Common myeloid progenitor, CD34-positive (primary cell): ENCODE measurements around the gene SLC25A43.
"Not testable (repeated sequence)": the region's sequence is repeated elsewhere in the genome, so short reads cannot be mapped to it uniquely, and the experiment has no call there.

ENCODE experiments used
- CTCF ChIA-PET: fragments of 350-600 bp; sonication (Branson Sonifier 250); formaldehyde crosslinking; loops from one replicate; lab custom pipeline; 2021; ENCODE audit warnings: antibody characterized with exemption; lab: Charles Lee
- POLR2A ChIA-PET: fragments of 350-600 bp; sonication (Branson Sonifier 250); formaldehyde crosslinking; loops from one replicate; lab custom pipeline; 2021; ENCODE audit warnings: antibody characterized with exemption; lab: Charles Lee
- DNase-seq, 3 donors: peaks; one replicate each; pipeline versions ENCODE4 v3.0.0 to v3.0.0-alpha.2; 2013
- H3K27ac ChIP-seq, 2 experiments: 1 replicate in 1 of 2; 2 replicates in 1 of 2; pipeline ENCODE4 v1.7.0; 2013; ENCODE audit warnings: inconsistent platforms in 2 of 2, low read length in 2 of 2, mild to moderate bottlenecking in 2 of 2, low read depth in 1 of 2, moderate library complexity in 1 of 2; ENCODE audit not compliant: severe bottlenecking in 2 of 2, insufficient read depth in 1 of 2, poor library complexity in 1 of 2
- H3K27me3 ChIP-seq, 5 experiments: replicated peaks in 2 of 5; 1 replicate in 3 of 5; 2 replicates in 2 of 5; pipeline versions ENCODE4 v1.6.1 to v1.7.0; 2013; ENCODE audit warnings: low read length in 4 of 5, mild to moderate bottlenecking in 2 of 5, moderate library complexity in 2 of 5, inconsistent platforms in 1 of 5; ENCODE audit not compliant: insufficient read depth in 5 of 5, control insufficient read depth in 4 of 5
- H3K36me3 ChIP-seq, 4 experiments: 1 replicate in 2 of 4; 2 replicates in 2 of 4; pipeline versions ENCODE4 v1.6.1 to v1.7.0; 2013; ENCODE audit warnings: low read length in 3 of 4, control low read depth in 1 of 4, mild to moderate bottlenecking in 1 of 4; ENCODE audit not compliant: control insufficient read depth in 4 of 4, insufficient read depth in 4 of 4
- H3K4me1 ChIP-seq, 4 experiments: 1 replicate in 3 of 4; 2 replicates in 1 of 4; pipeline versions ENCODE4 v1.6.1 to v1.7.1; 2013; ENCODE audit warnings: low read length in 3 of 4, mild to moderate bottlenecking in 3 of 4, control low read depth in 1 of 4, inconsistent platforms in 1 of 4, moderate library complexity in 1 of 4; ENCODE audit not compliant: control insufficient read depth in 4 of 4, insufficient read depth in 4 of 4; ENCODE audit errors: control extremely low read depth in 1 of 4
- H3K4me3 ChIP-seq, 7 experiments: 1 replicate in 4 of 7; 2 replicates in 3 of 7; pipeline versions ENCODE4 v1.5.1 to v1.7.0; 2013; ENCODE audit warnings: mild to moderate bottlenecking in 7 of 7, low read length in 6 of 7, moderate library complexity in 6 of 7, inconsistent platforms in 2 of 7, low read depth in 2 of 7, control low read depth in 1 of 7; ENCODE audit not compliant: insufficient read depth in 4 of 7, control insufficient read depth in 1 of 7; ENCODE audit errors: extremely low read depth in 1 of 7
- H3K9me3 ChIP-seq, 5 experiments: 1 replicate in 4 of 5; 2 replicates in 1 of 5; pipeline versions ENCODE4 v1.6.1 to v1.7.1; 2013; ENCODE audit warnings: low read length in 4 of 5, mild to moderate bottlenecking in 2 of 5, inconsistent platforms in 1 of 5, low read depth in 1 of 5, moderate library complexity in 1 of 5; ENCODE audit not compliant: control insufficient read depth in 4 of 5, insufficient read depth in 2 of 5; ENCODE audit errors: control extremely low read depth in 1 of 5
- WGBS: methylation state at CpG from one replicate; pipeline ENCODE4 v1.1.5; 2013; ENCODE audit not compliant: insufficient coverage; 5-methylcytosine and 5-hydroxymethylcytosine counted together

The SLC25A43 gene

DNA sequence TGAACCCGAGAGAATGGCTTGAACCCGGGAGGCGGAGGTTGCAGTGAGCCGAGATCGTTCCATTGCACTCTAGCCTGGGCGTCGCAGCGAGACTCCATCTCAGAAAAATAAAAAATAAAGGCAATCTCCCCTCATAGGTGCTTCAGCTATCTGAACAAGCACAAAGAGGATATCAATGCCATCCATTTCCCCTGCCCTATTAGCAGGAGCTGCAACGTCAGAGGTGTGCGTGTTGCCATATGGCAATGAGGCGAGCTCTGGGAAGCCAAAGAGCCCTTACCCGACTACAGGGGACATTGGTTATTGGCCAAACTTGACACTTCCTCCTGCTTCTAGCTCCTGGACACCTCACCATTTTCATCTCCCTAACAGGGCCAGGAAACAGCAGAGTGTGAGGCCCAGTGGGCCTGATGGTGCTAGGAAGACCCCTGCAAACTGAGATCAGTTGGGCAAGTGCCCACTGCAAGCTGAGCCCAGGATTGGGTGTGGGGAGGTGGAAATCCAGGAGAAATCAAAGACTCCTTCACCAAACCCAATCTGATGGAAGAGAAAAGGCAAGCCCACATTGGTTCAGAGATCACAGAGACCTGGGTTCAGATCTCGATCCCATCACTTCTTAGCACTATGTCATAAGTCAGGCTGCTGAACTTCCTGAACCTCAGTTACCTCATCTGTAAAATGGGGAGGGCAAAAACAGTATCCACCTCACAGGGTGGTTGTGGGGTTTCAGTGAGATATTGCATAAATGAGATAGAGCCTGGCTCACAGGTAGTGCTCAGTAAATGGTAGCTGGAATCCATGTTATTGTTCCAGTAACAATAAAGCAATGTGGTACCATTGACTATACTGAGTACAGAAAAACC is 90.3 kb downstream of the SLC25A43 start:
- ChIA-PET CTCF (interaction anchor here (0.6 to 7.3 kb wide), 8 partner anchors 8 to 69 kb away, joined by 3 to 56 read pairs (median 5); no protein-coding TSS in a partner anchor), POLR2A (interaction anchor here (0.6 kb wide), 1 partner anchor 409 kb away, joined by 3 read pairs; no protein-coding TSS in a partner anchor)
- DNase-seq = no peak
- no peaks in the 10 kb centered on the region for H3K9me3 ChIP-seq
- H3K27me3 ChIP-seq = no peaks in the 10 kb centered on the region
- H3K4me3 ChIP-seq = no peak overlapping the region
- H3K4me1 ChIP-seq = no peaks in the 10 kb centered on the region
- no peaks in the 10 kb centered on the region for H3K36me3 ChIP-seq
- WGBS = 83% methylated on average over 12 of the region's 13 CpGs
- no peak overlapping the region for H3K27ac ChIP-seq

DNA sequence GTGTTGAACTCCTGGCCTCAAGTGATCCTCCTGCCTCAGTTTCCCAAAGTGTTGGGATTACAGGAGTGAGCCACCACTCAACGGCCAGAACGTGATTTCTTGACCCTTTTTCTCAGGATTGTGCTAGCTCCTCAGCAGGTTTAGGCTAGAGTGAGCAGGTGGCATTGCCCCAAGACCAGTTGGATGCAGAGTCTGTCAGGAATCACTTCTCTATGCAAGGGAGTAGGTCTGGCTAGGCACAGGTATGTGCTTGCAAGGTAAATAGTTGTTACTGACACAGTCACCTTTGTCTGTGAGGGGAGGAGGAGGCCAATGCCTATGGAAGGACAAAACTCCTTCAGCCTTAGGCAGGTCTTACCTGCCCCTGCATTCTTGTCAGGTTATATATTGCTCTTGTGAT is 93.3 kb downstream of the SLC25A43 start:
- H3K36me3 ChIP-seq = no peaks in the 10 kb centered on the region
- no peaks in the 10 kb centered on the region for H3K27me3 ChIP-seq
- peaks cover 5 to 17% (median 14%) of the 10 kb centered on the region in 4 experiments for H3K4me1 ChIP-seq
- H3K9me3 ChIP-seq = no peaks in the 10 kb centered on the region
- H3K27ac ChIP-seq = no peak overlapping the region
- ChIA-PET POLR2A (no interaction called here), CTCF (interaction anchor here (1.7 to 7.3 kb wide), 3 partner anchors 9 to 19 kb away, joined by 4 to 56 read pairs (median 15); no protein-coding TSS in a partner anchor)
- no peak overlapping the region for H3K4me3 ChIP-seq
- DNase-seq = no peak
- 72% methylated on average over 2 of the region's 2 CpGs for WGBS

DNA sequence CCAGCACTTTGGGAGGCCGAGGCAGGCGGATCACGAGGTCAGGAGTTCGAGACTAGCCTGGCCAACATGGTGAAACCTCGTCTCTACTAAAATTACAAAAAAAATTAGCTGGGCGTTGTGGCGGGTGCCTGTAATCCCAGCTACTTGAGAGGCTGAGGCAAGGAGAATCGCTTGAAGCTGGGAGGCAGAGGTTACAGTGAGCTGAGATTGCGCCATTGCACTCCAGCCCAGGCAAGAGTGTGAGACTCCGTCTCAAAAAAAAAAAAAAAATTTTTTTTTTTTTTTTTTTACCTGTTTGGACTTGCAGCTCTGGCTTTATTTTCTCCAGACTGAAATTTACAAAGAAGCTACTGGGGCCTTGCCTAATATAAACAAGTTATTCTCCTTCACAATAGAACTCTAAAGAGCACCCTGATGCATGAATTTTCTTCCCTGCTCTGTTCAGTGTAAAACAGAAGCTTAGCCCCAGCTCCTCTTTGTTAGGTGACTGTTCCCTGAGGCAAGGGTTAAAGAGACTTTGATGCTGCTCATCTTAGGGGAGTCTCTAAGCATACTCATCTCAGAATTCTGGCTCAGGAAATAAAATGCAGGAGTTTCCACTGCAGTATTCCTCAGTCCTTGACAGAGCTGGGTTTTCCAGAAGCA is 94.8 kb downstream of the SLC25A43 start:
- H3K4me3 ChIP-seq, DNase-seq, POLR2A ChIA-PET, H3K36me3 ChIP-seq, H3K9me3 ChIP-seq, H3K27ac ChIP-seq, H3K27me3 ChIP-seq: not testable (repeated sequence)
- peaks cover 5 to 18% (median 15%) of the 10 kb centered on the region in 4 experiments for H3K4me1 ChIP-seq
- 88% methylated on average over 10 of the region's 10 CpGs for WGBS
- CTCF ChIA-PET = interaction anchor here (0.6 to 1.1 kb wide), 3 partner anchors 9 to 17 kb away, joined by 3 read pairs; no protein-coding TSS in a partner anchor

DNA sequence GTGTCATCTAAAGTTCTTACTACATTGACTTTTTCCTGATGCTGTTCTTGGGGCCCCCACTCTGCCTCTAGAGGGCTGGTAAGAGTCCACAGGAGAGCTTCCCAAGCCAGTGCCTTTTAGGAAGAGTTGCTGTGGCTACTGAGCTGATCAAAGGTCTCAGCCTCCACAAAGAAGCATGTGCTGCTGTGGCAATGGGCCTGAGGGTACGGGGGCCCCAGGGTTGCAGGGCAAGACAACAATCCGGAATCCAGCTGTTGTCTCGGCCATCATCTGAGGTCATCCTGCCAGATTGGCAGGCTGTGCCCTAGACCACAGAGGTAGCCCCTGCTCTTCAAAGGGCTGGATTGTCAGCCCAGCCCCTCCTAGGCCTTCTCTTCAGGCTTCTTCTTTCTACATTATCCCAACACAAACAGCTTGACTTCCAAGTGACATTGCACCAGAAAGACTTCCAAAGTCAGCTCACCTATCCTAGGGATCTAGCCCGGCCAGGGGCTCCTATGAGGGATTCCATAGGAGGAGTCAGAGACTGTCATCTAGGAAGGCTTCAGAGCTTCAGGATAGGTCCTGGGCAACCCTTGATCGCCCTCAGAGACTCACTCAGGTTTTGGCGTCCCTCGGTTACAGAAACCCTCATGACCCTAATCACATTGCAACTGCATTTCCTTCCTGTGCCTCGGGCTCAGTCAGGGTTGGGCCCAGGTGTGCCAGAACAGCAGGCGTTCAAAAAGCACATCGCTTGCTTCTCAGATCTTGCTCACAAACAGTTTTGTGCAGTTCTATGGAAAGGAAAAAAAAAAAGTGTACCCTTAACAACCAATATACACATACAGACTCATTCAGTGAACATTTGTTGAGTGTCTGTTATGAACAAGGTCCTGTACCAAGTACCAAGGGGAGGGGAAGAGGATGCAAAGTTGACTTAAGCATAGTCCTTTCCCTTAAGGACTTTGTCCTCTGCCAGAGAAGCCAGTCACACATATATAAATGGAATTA is 96.9 kb downstream of the SLC25A43 start:
- H3K36me3 ChIP-seq = no peaks in the 10 kb centered on the region
- 54% methylated on average over 8 of the region's 10 CpGs for WGBS
- ChIA-PET POLR2A (no interaction called here), CTCF (interaction anchor here (1.0 to 2.5 kb wide), 6 partner anchors 8 to 16 kb away, joined by 3 to 10 read pairs (median 4); no protein-coding TSS in a partner anchor)
- H3K4me1 ChIP-seq = peaks cover 5 to 24% (median 18%) of the 10 kb centered on the region in 4 experiments
- peak in 2 of 3 donors; percentile 53 to 70 for DNase-seq
- H3K9me3 ChIP-seq = no peaks in the 10 kb centered on the region
- peak overlapping the region in 1 of 7 experiments; percentile 11 for H3K4me3 ChIP-seq
- no peaks in the 10 kb centered on the region for H3K27me3 ChIP-seq
- H3K27ac ChIP-seq = peak overlapping the region in 1 of 2 experiments; percentile 14

DNA sequence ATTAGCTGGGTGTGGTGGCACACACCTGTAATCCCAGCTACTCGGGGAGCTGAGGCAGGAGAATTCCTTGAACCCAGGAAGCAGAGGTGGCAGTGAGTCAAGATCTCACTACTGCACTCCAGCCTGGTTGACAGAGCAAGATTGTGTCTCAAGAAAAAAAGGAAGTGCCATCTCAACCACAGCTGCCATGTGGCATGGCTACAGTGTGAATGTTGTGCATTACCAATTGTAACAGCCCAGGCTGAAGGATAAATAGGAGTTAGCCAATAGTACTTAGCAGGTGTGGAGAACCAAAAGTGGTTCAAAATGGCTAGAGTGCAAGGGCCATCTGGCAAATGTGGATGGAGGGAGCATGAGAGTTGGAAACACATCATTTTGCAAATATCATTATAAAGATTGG is 98.0 kb downstream of the SLC25A43 start:
- H3K9me3 ChIP-seq = no peaks in the 10 kb centered on the region
- no peak overlapping the region for H3K27ac ChIP-seq
- H3K36me3 ChIP-seq = no peaks in the 10 kb centered on the region
- ChIA-PET CTCF (interaction anchor here (0.8 to 2.5 kb wide), 6 partner anchors 8 to 79 kb away, joined by 3 to 10 read pairs (median 3); no protein-coding TSS in a partner anchor), POLR2A (no interaction called here)
- WGBS = 20% methylated on average over 1 of the region's 1 CpG
- no peaks in the 10 kb centered on the region for H3K27me3 ChIP-seq
- peaks cover 5 to 31% (median 18%) of the 10 kb centered on the region in 4 experiments for H3K4me1 ChIP-seq
- no peak overlapping the region for H3K4me3 ChIP-seq
- DNase-seq = peak in 2 of 3 donors; percentile 74 to 81

DNA sequence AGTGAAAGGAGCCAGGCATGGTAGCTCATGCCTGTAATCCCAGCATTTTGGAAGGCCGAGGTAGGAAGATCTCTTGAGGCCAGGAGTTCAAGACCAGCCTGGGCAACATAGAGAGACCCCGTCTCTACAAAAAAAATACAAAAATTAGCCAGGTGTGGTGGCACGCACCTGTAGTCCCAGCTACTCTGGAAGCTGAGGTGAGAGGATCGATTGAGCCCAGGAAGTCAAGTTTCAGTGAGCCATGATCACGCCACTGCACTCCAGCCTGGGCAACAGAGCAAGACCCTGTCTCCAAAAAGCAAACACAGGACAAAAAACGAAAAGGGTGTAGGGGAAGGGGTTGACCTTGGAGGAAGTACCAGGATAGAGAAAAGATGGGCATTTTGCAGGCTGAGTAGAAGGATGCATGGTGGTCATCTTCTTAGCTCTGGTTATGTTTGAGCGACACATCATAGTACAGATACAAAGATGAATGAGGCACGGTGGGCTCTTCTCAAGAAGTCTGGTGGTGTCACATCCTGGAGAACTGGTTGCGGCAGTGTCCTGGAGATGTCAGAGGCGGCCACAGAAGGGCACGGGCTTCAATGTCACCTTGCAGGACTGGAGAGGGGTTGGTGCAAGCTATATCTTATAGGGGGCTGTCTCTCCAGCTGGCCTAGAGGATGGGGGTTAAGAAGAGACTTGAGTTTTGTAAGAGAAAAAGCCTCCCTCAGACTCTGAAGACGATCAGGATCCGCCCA is 101.1 kb downstream of the SLC25A43 start:
- CTCF ChIA-PET = interaction anchor here (1.4 to 3.1 kb wide), 2 partner anchors 9 to 13 kb away, joined by 4 to 15 read pairs; no protein-coding TSS in a partner anchor
- Histone ChIP-seq H3K4me3 (no peak overlapping the region), H3K27ac (no peak overlapping the region), H3K36me3 (no peaks in the 10 kb centered on the region), H3K4me1 (peaks cover 5 to 37% (median 18%) of the 10 kb centered on the region in 4 experiments), H3K9me3 (no peaks in the 10 kb centered on the region), H3K27me3 (no peaks in the 10 kb centered on the region)
- no peak for DNase-seq
- POLR2A ChIA-PET = no interaction called here
- WGBS = 80% methylated on average over 12 of the region's 13 CpGs
